CD4-positive, alpha-beta T cell treated with Interferon alpha-2 for 1 hour (primary cell): Measurements from ENCODE around the gene IRAK3.

Source experiments
- DNase-seq, 2 donors: peaks; one replicate each; pipeline ENCODE4 v3.0.0-alpha.2; 2020 to 2022

The IRAK3 gene

GRCh38 chr12:66269142-66269541 is 80.1 kb downstream of the IRAK3 start:
- no peak for DNase-seq

GRCh38 chr12:66269757-66270383 is 80.9 kb downstream of the IRAK3 start:
- DNase-seq: peak; percentile 3 to 71

GRCh38 chr12:66270613-66271012 is 81.6 kb downstream of the IRAK3 start:
- no peak for DNase-seq

- no peak for DNase-seq
Measured at GRCh38 chr12:66272650-66273049, 83.6 kb downstream of the IRAK3 start.

GRCh38 chr12:66273147-66273546 is 84.1 kb downstream of the IRAK3 start:
- DNase-seq: no peak

- DNase-seq: no peak
Measured at GRCh38 chr12:66275040-66275439, 86.0 kb downstream of the IRAK3 start.

- DNase-seq: peak; percentile 28 to 64
Measured at GRCh38 chr12:66279123-66279712, 90.2 kb downstream of the IRAK3 start.

GRCh38 chr12:66280561-66280960 is 91.5 kb downstream of the IRAK3 start:
- no peak for DNase-seq

- DNase-seq: no peak
Measured at GRCh38 chr12:66282244-66282643, 93.2 kb downstream of the IRAK3 start.

- DNase-seq: no peak
Measured at GRCh38 chr12:66287275-66287674, 98.3 kb downstream of the IRAK3 start.

- DNase-seq: peak; percentile 67 to 83
Measured at GRCh38 chr12:66288121-66288520, 99.1 kb downstream of the IRAK3 start.

- no peak for DNase-seq
Measured at GRCh38 chr12:66289485-66289884, 100.5 kb downstream of the IRAK3 start.

GRCh38 chr12:66290716-66291200 is 101.7 kb downstream of the IRAK3 start:
- DNase-seq: peak in 1 of 2 donors; percentile 55

GRCh38 chr12:66296176-66296683 is 107.2 kb downstream of the IRAK3 start:
- no peak for DNase-seq

- no peak for DNase-seq
Measured at GRCh38 chr12:66297080-66297479, 108.1 kb downstream of the IRAK3 start.

- DNase-seq: no peak
Measured at GRCh38 chr12:66297923-66298322, 108.9 kb downstream of the IRAK3 start.

GRCh38 chr12:66301944-66302826 is 113.2 kb downstream of the IRAK3 start, which contains the start of gene HELB:
TSS of gene HELB (plus strand) at chr12:66302493. CDS start at chr12:66302604, 111 bp downstream.
- peak; percentile 97 to 98 for DNase-seq

- DNase-seq: no peak
Measured at GRCh38 chr12:66302827-66303169, 113.8 kb downstream of the IRAK3 start.

- peak; percentile 13 to 83 for DNase-seq
Measured at GRCh38 chr12:66303316-66303804, 114.3 kb downstream of the IRAK3 start.
